Mesangial cell (primary cell): ENCODE results near the gene PRKAG1. TPM values are rescaled to one million over a fixed set of nuclear protein-coding genes. Genes with fewer than 3 reads are reported as not detected.

ENCODE experiments used
- total RNA-seq: library from RNA; depleted of rRNA; stranded (reverse); fragments of >200 nt; gene quantifications from 2 replicates; pipeline ENCODE4 v1.2.3, GENCODE V29; 2015

The PRKAG1 gene
- 48.6 and 49.3 TPM in 2 replicates for total RNA-seq

GRCh38 chr12:49018261-49019119 is at the start of gene PRKAG1:
Gene PRKAG1 (minus strand): TSS chr12:49018776. CDS start chr12:49018740, 36 bp downstream.

GRCh38 chr12:49060237-49061156 is 41.9 kb upstream of the PRKAG1 start, which contains the start of gene KMT2D:
Gene KMT2D (minus strand): TSS chr12:49060794. CDS start chr12:49055324, 5,470 bp downstream.

GRCh38 chr12:48999371-49000131 is 19.0 kb downstream of the PRKAG1 start, which contains the start of gene DDN:
Gene DDN (minus strand): TSS chr12:48999375. CDS start chr12:48999287, 88 bp downstream.

GRCh38 chr12:48978291-48978740 is 40.3 kb downstream of the PRKAG1 start, which contains the start of gene WNT1:
Gene WNT1 (plus strand): TSS chr12:48978322. CDS start chr12:48978651, 329 bp downstream.

GRCh38 chr12:48957141-48958048 is 61.2 kb downstream of the PRKAG1 start, which contains the start of gene ARF3:
Gene ARF3 (minus strand): TSS chr12:48957487. CDS start chr12:48941095, 16,392 bp downstream.

Other genes with a start within 250 kb of the PRKAG1 start
- gene ADCY6, start 229.7 kb downstream of the PRKAG1 start, total RNA-seq, result 20.4 and 44.7 TPM in 2 replicates
- 18.1 and 33.2 TPM in 2 replicates for gene CACNB3, start 200.3 kb downstream of the PRKAG1 start, total RNA-seq
- gene DDX23, start 166.6 kb downstream of the PRKAG1 start, total RNA-seq, result 33.5 and 49.9 TPM in 2 replicates
- gene RND1, start 152.9 kb downstream of the PRKAG1 start, total RNA-seq, result 0.33 TPM in 1 of 2 replicates, not detected in the other
- gene FKBP11, start 93.3 kb downstream of the PRKAG1 start, total RNA-seq, result 30.7 and 51.3 TPM in 2 replicates
- gene ARF3, start 61.3 kb downstream of the PRKAG1 start, total RNA-seq, result 65.7 and 70.6 TPM in 2 replicates
- not detected in 2 replicates for gene WNT10B, start 47.0 kb downstream of the PRKAG1 start, total RNA-seq
- not detected in 2 replicates for gene WNT1, start 40.5 kb downstream of the PRKAG1 start, total RNA-seq
- 0.16 TPM in 1 of 2 replicates, not detected in the other for gene DDN, start 19.4 kb downstream of the PRKAG1 start, total RNA-seq
- gene KMT2D, start 42.0 kb upstream of the PRKAG1 start, total RNA-seq, result 23.3 and 38.3 TPM in 2 replicates
- 1.3 and 3.1 TPM in 2 replicates for gene RHEBL1, start 51.2 kb upstream of the PRKAG1 start, total RNA-seq
- 0.13 TPM in 1 of 2 replicates, not detected in the other for gene DHH, start 76.0 kb upstream of the PRKAG1 start, total RNA-seq
- 20.2 and 48.8 TPM in 2 replicates for gene LMBR1L, start 92.1 kb upstream of the PRKAG1 start, total RNA-seq
- 649 and 4,423 TPM in 2 replicates for gene TUBA1B, start 112.6 kb upstream of the PRKAG1 start, total RNA-seq
- gene TUBA1A, start 170.3 kb upstream of the PRKAG1 start, total RNA-seq, result 754 and 1,069 TPM in 2 replicates
- 501 and 2,126 TPM in 2 replicates for gene TUBA1C, start 246.3 kb upstream of the PRKAG1 start, total RNA-seq